ENCODE results near the gene HIPK1.

The HIPK1 gene

DNA sequence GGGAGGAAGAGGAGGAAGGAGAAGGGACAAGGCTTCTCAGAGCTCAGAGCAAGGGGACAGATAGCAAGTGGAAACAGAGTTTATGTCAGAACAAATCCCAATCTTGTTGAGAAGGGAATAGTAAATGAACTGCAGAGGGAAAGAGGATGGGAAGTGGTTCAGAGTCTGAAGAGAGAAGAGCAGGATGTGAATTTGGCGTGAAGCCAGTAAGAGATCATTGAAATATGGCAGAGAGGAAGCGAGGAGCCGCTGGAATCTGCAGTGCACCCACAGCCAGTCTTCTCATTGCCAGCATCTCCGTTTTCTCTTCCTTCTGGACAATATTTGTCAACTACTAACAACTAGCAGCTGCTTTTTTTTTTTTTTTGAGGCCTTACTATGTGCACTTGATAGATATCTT lies 69.2 kb downstream of the HIPK1 start:
- peaks cover 5% of the 10 kb centered on the region for H3K4me1 ChIP-seq (ENCODE audit: control insufficient read depth, low read depth, low read length)
- H4K5ac ChIP-seq (ENCODE audit: low read length): no peak overlapping the region
- H3K4me2 ChIP-seq (ENCODE audit: low read length): no peak overlapping the region
- no peak overlapping the region for H3K9ac ChIP-seq (ENCODE audit: low read length)
- H3K56ac ChIP-seq (ENCODE audit: low read length): no peak overlapping the region
- H4K8ac ChIP-seq (ENCODE audit: low read depth, low read length): no peak overlapping the region
- no peak overlapping the region for H3K23ac ChIP-seq (ENCODE audit: low read length)
- H3K36me3 ChIP-seq (ENCODE audit: control insufficient read depth, insufficient read depth, low read length): no peaks in the 10 kb centered on the region
- H3K27ac ChIP-seq (ENCODE audit: low read depth, low read length): no peak overlapping the region
- no peak for DNase-seq
- no CpG with 5 or more reads among the region's 4 CpGs for WGBS (ENCODE audit: extremely low coverage, insufficient coverage, low lambda C conversion rate)
- H2BK5ac ChIP-seq (ENCODE audit: low read length): no peak overlapping the region
- no peak overlapping the region for H3K4ac ChIP-seq (ENCODE audit: low read depth, low read length)
- no peak overlapping the region for H2BK15ac ChIP-seq (replicated peaks; ENCODE audit: low read depth)
- H3K4me3 ChIP-seq (ENCODE audit: low read length): no peak overlapping the region
- no peak overlapping the region for H2AK5ac ChIP-seq (ENCODE audit: low read length)
- H3K79me1 ChIP-seq (ENCODE audit: low read length): no peaks in the 10 kb centered on the region
- no peaks in the 10 kb centered on the region for H3K79me2 ChIP-seq (ENCODE audit: control insufficient read depth, insufficient read depth, low read length)
- H3K27me3 ChIP-seq (ENCODE audit: insufficient read depth, low read length, poor library complexity): no peaks in the 10 kb centered on the region
- no peak overlapping the region for H2BK120ac ChIP-seq (ENCODE audit: low read depth, low read length)
- H3K18ac ChIP-seq (ENCODE audit: low read length): no peak overlapping the region

DNA sequence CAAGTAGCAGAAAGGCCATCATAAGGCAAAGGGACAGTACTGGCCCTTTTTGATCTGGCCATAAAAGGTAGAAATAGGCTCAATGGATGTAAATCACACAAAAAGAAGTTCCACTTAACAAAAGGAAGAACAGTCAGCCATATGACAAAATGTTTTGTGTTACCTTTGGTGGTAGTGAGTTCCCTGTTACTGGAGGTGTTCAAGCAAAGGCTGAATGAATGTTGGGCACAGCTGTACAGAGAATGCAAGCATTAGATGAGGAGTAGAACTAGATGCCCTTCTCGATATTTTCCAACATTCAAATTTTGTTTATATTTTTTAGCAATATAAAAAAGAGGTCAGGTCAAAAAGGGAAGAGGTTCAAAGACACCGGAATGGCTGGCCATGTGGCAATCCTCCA lies 70.1 kb downstream of the HIPK1 start:
- Histone ChIP-seq H4K8ac (ENCODE audit: low read depth, low read length) (no peak overlapping the region), H3K4me3 (ENCODE audit: low read length) (no peak overlapping the region), H2BK15ac (replicated peaks; ENCODE audit: low read depth) (no peak overlapping the region), H3K4me1 (ENCODE audit: control insufficient read depth, low read depth, low read length) (peaks cover 5% of the 10 kb centered on the region), H2AK5ac (ENCODE audit: low read length) (no peak overlapping the region), H3K36me3 (ENCODE audit: control insufficient read depth, insufficient read depth, low read length) (no peaks in the 10 kb centered on the region), H4K5ac (ENCODE audit: low read length) (no peak overlapping the region), H3K79me2 (ENCODE audit: control insufficient read depth, insufficient read depth, low read length) (no peaks in the 10 kb centered on the region), H3K79me1 (ENCODE audit: low read length) (no peaks in the 10 kb centered on the region), H2BK5ac (ENCODE audit: low read length) (no peak overlapping the region), H3K9ac (ENCODE audit: low read length) (no peak overlapping the region), H3K23ac (ENCODE audit: low read length) (no peak overlapping the region), H3K18ac (ENCODE audit: low read length) (no peak overlapping the region), H3K27me3 (ENCODE audit: insufficient read depth, low read length, poor library complexity) (no peaks in the 10 kb centered on the region), H2BK120ac (ENCODE audit: low read depth, low read length) (no peak overlapping the region), H3K27ac (ENCODE audit: low read depth, low read length) (no peak overlapping the region), H3K56ac (ENCODE audit: low read length) (no peak overlapping the region), H3K4ac (ENCODE audit: low read depth, low read length) (no peak overlapping the region), H3K4me2 (ENCODE audit: low read length) (no peak overlapping the region)
- no peak for DNase-seq
- WGBS (ENCODE audit: extremely low coverage, insufficient coverage, low lambda C conversion rate): no CpG with 5 or more reads among the region's 2 CpGs

DNA sequence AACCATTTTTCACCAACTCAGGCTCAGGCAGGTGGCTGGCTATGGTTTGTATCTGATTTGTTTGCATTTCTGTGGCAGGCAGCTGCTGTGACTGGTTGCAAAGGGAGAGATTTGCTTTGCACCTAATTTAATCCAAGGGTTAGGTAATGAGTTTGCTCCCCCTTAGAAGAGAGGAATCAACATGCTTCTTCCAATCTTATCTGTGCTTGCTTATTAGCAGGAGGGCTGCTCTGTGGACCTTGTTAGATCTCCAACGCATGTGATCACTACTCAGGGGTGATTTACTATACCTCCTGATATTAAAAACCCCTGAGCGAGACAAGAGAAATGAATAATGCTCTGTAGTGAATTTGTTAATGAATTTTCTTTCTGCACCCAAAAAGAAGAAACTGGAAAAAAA lies 70.7 kb downstream of the HIPK1 start:
- Histone ChIP-seq H3K27me3 (ENCODE audit: insufficient read depth, low read length, poor library complexity) (no peaks in the 10 kb centered on the region), H2AK5ac (ENCODE audit: low read length) (no peak overlapping the region), H3K18ac (ENCODE audit: low read length) (no peak overlapping the region), H2BK5ac (ENCODE audit: low read length) (no peak overlapping the region), H3K79me1 (ENCODE audit: low read length) (no peaks in the 10 kb centered on the region), H3K56ac (ENCODE audit: low read length) (no peak overlapping the region), H3K23ac (ENCODE audit: low read length) (no peak overlapping the region), H3K9ac (ENCODE audit: low read length) (no peak overlapping the region), H3K27ac (ENCODE audit: low read depth, low read length) (no peak overlapping the region), H3K4me2 (ENCODE audit: low read length) (no peak overlapping the region), H4K8ac (ENCODE audit: low read depth, low read length) (no peak overlapping the region), H2BK15ac (replicated peaks; ENCODE audit: low read depth) (no peak overlapping the region), H2BK120ac (ENCODE audit: low read depth, low read length) (no peak overlapping the region), H3K4me3 (ENCODE audit: low read length) (no peak overlapping the region), H3K36me3 (ENCODE audit: control insufficient read depth, insufficient read depth, low read length) (no peaks in the 10 kb centered on the region), H3K79me2 (ENCODE audit: control insufficient read depth, insufficient read depth, low read length) (no peaks in the 10 kb centered on the region), H3K4ac (ENCODE audit: low read depth, low read length) (no peak overlapping the region), H3K4me1 (ENCODE audit: control insufficient read depth, low read depth, low read length) (peaks cover 5% of the 10 kb centered on the region), H4K5ac (ENCODE audit: low read length) (no peak overlapping the region)
- WGBS (ENCODE audit: extremely low coverage, insufficient coverage, low lambda C conversion rate): no CpG with 5 or more reads among the region's 2 CpGs
- peak; percentile 69 for DNase-seq

DNA sequence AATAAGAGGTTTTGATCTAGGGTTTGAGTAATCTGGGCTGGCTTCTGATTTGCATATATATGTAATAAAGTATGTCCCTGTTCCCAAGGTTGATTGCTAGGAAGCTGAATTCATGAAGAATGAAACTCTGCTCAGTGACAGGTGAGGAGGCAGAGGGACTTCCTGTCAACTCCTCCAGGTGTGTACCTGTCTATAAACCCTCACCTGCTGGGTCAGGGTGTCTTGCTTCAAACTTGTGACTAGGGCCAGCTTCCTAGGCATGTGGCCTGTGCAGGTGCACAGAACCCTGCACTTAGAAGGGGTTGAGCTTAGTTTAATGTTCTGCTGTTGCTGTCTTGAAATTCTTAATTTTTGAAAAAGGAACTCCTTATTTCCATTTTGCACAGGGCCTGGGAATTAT lies 71.3 kb downstream of the HIPK1 start:
- Histone ChIP-seq H2AK5ac (ENCODE audit: low read length) (no peak overlapping the region), H4K5ac (ENCODE audit: low read length) (no peak overlapping the region), H3K4me1 (ENCODE audit: control insufficient read depth, low read depth, low read length) (peaks cover 5% of the 10 kb centered on the region), H3K79me1 (ENCODE audit: low read length) (no peaks in the 10 kb centered on the region), H3K18ac (ENCODE audit: low read length) (no peak overlapping the region), H3K27ac (ENCODE audit: low read depth, low read length) (no peak overlapping the region), H2BK120ac (ENCODE audit: low read depth, low read length) (no peak overlapping the region), H3K79me2 (ENCODE audit: control insufficient read depth, insufficient read depth, low read length) (no peaks in the 10 kb centered on the region), H3K23ac (ENCODE audit: low read length) (no peak overlapping the region), H3K4me3 (ENCODE audit: low read length) (no peak overlapping the region), H3K4me2 (ENCODE audit: low read length) (no peak overlapping the region), H3K4ac (ENCODE audit: low read depth, low read length) (no peak overlapping the region), H4K8ac (ENCODE audit: low read depth, low read length) (no peak overlapping the region), H2BK5ac (ENCODE audit: low read length) (no peak overlapping the region), H3K36me3 (ENCODE audit: control insufficient read depth, insufficient read depth, low read length) (no peaks in the 10 kb centered on the region), H3K9ac (ENCODE audit: low read length) (no peak overlapping the region), H3K27me3 (ENCODE audit: insufficient read depth, low read length, poor library complexity) (no peaks in the 10 kb centered on the region), H3K56ac (ENCODE audit: low read length) (no peak overlapping the region), H2BK15ac (replicated peaks; ENCODE audit: low read depth) (no peak overlapping the region)
- DNase-seq: no peak

DNA sequence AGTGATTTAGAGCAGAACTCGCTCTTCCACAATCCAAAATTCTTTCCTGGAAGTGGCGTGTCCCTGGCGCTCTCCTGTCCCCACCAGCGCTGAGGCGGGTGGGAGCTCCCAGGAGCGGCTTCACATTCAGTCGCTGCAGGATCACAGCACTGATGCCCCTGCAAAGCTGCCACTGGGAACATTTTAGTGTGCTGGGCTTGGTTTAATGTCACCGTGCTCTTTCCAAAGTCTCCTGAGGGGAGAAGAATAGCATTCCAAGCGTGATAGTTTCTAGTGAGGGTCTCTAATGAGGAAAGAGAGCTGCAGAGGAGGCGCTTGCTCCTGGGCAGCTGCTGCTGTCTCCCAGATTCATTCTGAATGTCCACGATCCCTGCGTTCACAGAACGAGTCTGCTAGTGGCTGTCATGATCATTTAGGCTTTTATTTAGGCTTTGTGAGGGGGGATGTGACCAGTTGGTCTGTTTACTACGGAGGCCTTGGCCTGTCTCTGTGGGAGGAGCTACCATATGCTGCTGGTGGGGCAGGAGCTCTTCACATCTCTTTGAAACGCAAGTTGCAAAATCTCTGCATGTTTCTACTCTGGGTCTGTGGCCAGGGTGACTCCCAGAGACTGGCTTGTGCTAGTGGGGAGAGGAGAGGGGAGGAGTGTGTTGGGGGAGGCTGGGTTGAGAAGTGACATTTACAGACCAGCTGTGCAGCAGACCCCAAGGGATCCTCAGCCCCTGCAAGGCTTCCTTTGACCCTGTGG lies 73.5 kb downstream of the HIPK1 start:
- no peak overlapping the region for H2BK15ac ChIP-seq (replicated peaks; ENCODE audit: low read depth)
- no peak overlapping the region for H3K4me2 ChIP-seq (ENCODE audit: low read length)
- no peak overlapping the region for H2AK5ac ChIP-seq (ENCODE audit: low read length)
- no peaks in the 10 kb centered on the region for H3K79me1 ChIP-seq (ENCODE audit: low read length)
- no peak overlapping the region for H3K4ac ChIP-seq (ENCODE audit: low read depth, low read length)
- peak; percentile 62 for DNase-seq
- no peak overlapping the region for H3K23ac ChIP-seq (ENCODE audit: low read length)
- no peak overlapping the region for H4K5ac ChIP-seq (ENCODE audit: low read length)
- WGBS (ENCODE audit: extremely low coverage, insufficient coverage, low lambda C conversion rate): no CpG with 5 or more reads among the region's 15 CpGs
- peaks cover 5% of the 10 kb centered on the region for H3K4me1 ChIP-seq (ENCODE audit: control insufficient read depth, low read depth, low read length)
- no peak overlapping the region for H3K18ac ChIP-seq (ENCODE audit: low read length)
- no peak overlapping the region for H2BK120ac ChIP-seq (ENCODE audit: low read depth, low read length)
- H2BK5ac ChIP-seq (ENCODE audit: low read length): no peak overlapping the region
- H3K27ac ChIP-seq (ENCODE audit: low read depth, low read length): no peak overlapping the region
- no peak overlapping the region for H4K8ac ChIP-seq (ENCODE audit: low read depth, low read length)
- no peaks in the 10 kb centered on the region for H3K36me3 ChIP-seq (ENCODE audit: control insufficient read depth, insufficient read depth, low read length)
- H3K4me3 ChIP-seq (ENCODE audit: low read length): no peak overlapping the region
- no peaks in the 10 kb centered on the region for H3K79me2 ChIP-seq (ENCODE audit: control insufficient read depth, insufficient read depth, low read length)
- H3K56ac ChIP-seq (ENCODE audit: low read length): peak overlapping the region; percentile 61
- H3K27me3 ChIP-seq (ENCODE audit: insufficient read depth, low read length, poor library complexity): no peaks in the 10 kb centered on the region
- H3K9ac ChIP-seq (ENCODE audit: low read length): no peak overlapping the region

DNA sequence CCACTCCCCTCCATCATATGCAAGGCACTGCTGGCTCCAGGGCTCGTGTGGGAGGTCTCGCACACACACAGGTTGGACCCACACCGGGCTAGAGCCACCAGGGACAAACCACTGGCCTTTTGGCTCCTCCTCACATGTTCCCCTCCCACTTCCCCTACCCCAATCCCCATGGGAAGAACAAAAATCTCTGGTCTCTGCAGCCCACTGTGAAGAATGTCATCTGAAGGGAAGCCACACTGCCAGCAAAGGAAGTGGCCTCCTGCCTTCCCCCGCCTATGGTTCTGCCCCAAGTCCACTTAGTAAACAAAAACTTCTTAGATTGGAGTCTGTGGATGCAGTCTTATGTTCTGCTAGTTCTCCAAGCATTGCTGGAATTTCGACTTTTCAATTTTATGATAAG lies 74.3 kb downstream of the HIPK1 start:
- H3K79me1 ChIP-seq (ENCODE audit: low read length): no peaks in the 10 kb centered on the region
- H2BK120ac ChIP-seq (ENCODE audit: low read depth, low read length): no peak overlapping the region
- H2AK5ac ChIP-seq (ENCODE audit: low read length): no peak overlapping the region
- no peak overlapping the region for H3K9ac ChIP-seq (ENCODE audit: low read length)
- peak; percentile 56 for DNase-seq
- H3K36me3 ChIP-seq (ENCODE audit: control insufficient read depth, insufficient read depth, low read length): no peaks in the 10 kb centered on the region
- no CpG with 5 or more reads among the region's 5 CpGs for WGBS (ENCODE audit: extremely low coverage, insufficient coverage, low lambda C conversion rate)
- no peak overlapping the region for H2BK15ac ChIP-seq (replicated peaks; ENCODE audit: low read depth)
- H3K27ac ChIP-seq (ENCODE audit: low read depth, low read length): no peak overlapping the region
- peak overlapping the region; percentile 61 for H3K56ac ChIP-seq (ENCODE audit: low read length)
- H3K79me2 ChIP-seq (ENCODE audit: control insufficient read depth, insufficient read depth, low read length): no peaks in the 10 kb centered on the region
- H3K4me2 ChIP-seq (ENCODE audit: low read length): no peak overlapping the region
- no peak overlapping the region for H3K4me3 ChIP-seq (ENCODE audit: low read length)
- no peaks in the 10 kb centered on the region for H3K27me3 ChIP-seq (ENCODE audit: insufficient read depth, low read length, poor library complexity)
- no peak overlapping the region for H2BK5ac ChIP-seq (ENCODE audit: low read length)
- no peak overlapping the region for H3K23ac ChIP-seq (ENCODE audit: low read length)
- no peak overlapping the region for H4K8ac ChIP-seq (ENCODE audit: low read depth, low read length)
- no peak overlapping the region for H4K5ac ChIP-seq (ENCODE audit: low read length)
- H3K4me1 ChIP-seq (ENCODE audit: control insufficient read depth, low read depth, low read length): peaks cover 5% of the 10 kb centered on the region
- no peak overlapping the region for H3K18ac ChIP-seq (ENCODE audit: low read length)
- peak overlapping the region; percentile 6 for H3K4ac ChIP-seq (ENCODE audit: low read depth, low read length)
